HEK293 (cell line): ENCODE data around the gene ABCC11.

Experiments used
- BCL6B ChIP-seq: fragments of 450-650 bp; formaldehyde crosslinking; IDR thresholded peaks from 2 replicates; pipeline ENCODE4 v1.5.1; 2017; ENCODE audit warnings: missing biosample characterization, missing genetic modification characterization
- GLIS2 ChIP-seq: fragments of 450-650 bp; formaldehyde crosslinking; IDR thresholded peaks from 2 replicates; pipeline ENCODE4 v1.5.1; 2016; ENCODE audit warnings: missing biosample characterization, missing genetic modification characterization
- OVOL3 ChIP-seq: fragments of 450-650 bp; formaldehyde crosslinking; IDR thresholded peaks from 2 replicates; pipeline ENCODE4 v1.5.1; 2016; ENCODE audit warnings: missing biosample characterization, missing genetic modification characterization
- PATZ1 ChIP-seq: fragments of 450-650 bp; formaldehyde crosslinking; IDR thresholded peaks from 2 replicates; pipeline ENCODE4 v1.5.1; 2016; ENCODE audit warnings: missing biosample characterization, missing genetic modification characterization
- ZBTB17 ChIP-seq: fragments of 450-650 bp; formaldehyde crosslinking; IDR thresholded peaks from 2 replicates; pipeline ENCODE4 v1.5.1; 2016; ENCODE audit warnings: missing biosample characterization, missing genetic modification characterization
- ZEB2 ChIP-seq: fragments of 450-650 bp; formaldehyde crosslinking; IDR thresholded peaks from 2 replicates; pipeline ENCODE4 v1.5.1; 2016; ENCODE audit warnings: missing biosample characterization, missing genetic modification characterization
- ZFHX2 ChIP-seq: fragments of 450-650 bp; formaldehyde crosslinking; conservative IDR thresholded peaks from 2 replicates; pipeline ENCODE4 v1.5.1; 2016; ENCODE audit warnings: missing biosample characterization, missing genetic modification characterization
- ZFP3 ChIP-seq: fragments of 450-650 bp; formaldehyde crosslinking; IDR thresholded peaks from 2 replicates; pipeline ENCODE4 v1.5.1; 2016; ENCODE audit warnings: low read depth, missing biosample characterization, missing genetic modification characterization
- ZIC2 ChIP-seq: fragments of 450-650 bp; formaldehyde crosslinking; IDR thresholded peaks from 2 replicates; pipeline ENCODE4 v1.5.1; 2016; ENCODE audit warnings: missing biosample characterization, missing genetic modification characterization
- ZNF211 ChIP-seq: fragments of 450-650 bp; formaldehyde crosslinking; IDR thresholded peaks from 2 replicates; pipeline ENCODE4 v1.5.1; 2016; ENCODE audit warnings: low read depth, missing biosample characterization, missing genetic modification characterization
- ZNF335 ChIP-seq: fragments of 450-650 bp; formaldehyde crosslinking; conservative IDR thresholded peaks from 2 replicates; pipeline ENCODE4 v1.5.1; 2016; ENCODE audit warnings: missing biosample characterization, missing genetic modification characterization
- ZNF501 ChIP-seq: fragments of 450-650 bp; formaldehyde crosslinking; IDR thresholded peaks from 2 replicates; pipeline ENCODE4 v1.5.1; 2016; ENCODE audit warnings: missing biosample characterization, missing genetic modification characterization
- ZNF610 ChIP-seq: fragments of 450-650 bp; formaldehyde crosslinking; IDR thresholded peaks from 2 replicates; pipeline ENCODE4 v1.5.1; 2016; ENCODE audit warnings: missing biosample characterization, missing genetic modification characterization, borderline replicate concordance
- ZXDB ChIP-seq: fragments of 450-650 bp; formaldehyde crosslinking; IDR thresholded peaks from 2 replicates; pipeline ENCODE4 v1.5.1; 2016; ENCODE audit warnings: missing biosample characterization, missing genetic modification characterization
- TF ChIP-seq, protein P1 (sequence below): fragments of 450-650 bp; formaldehyde crosslinking; IDR thresholded peaks from 2 replicates; pipeline ENCODE4 v1.5.1; 2016; ENCODE audit warnings: missing biosample characterization, missing genetic modification characterization
- TF ChIP-seq, protein P2 (sequence below): fragments of 450-650 bp; formaldehyde crosslinking; conservative IDR thresholded peaks from 2 replicates; pipeline ENCODE4 v1.5.1; 2016; ENCODE audit warnings: low read depth, missing biosample characterization, missing genetic modification characterization
- TF ChIP-seq, protein P3 (sequence below): fragments of 450-650 bp; formaldehyde crosslinking; IDR thresholded peaks from 2 replicates; pipeline ENCODE4 v1.5.1; 2017; ENCODE audit warnings: missing biosample characterization, missing genetic modification characterization
- TF ChIP-seq, protein P4 (sequence below): fragments of 450-650 bp; formaldehyde crosslinking; optimal IDR thresholded peaks from 2 replicates; pipeline ENCODE3; 2016; ENCODE audit warnings: missing biosample characterization, mild to moderate bottlenecking, missing genetic modification characterization
- TF ChIP-seq, protein P5 (sequence below): fragments of 450-650 bp; formaldehyde crosslinking; IDR thresholded peaks from 2 replicates; pipeline ENCODE4 v1.5.1; 2016; ENCODE audit warnings: missing biosample characterization, missing genetic modification characterization, borderline replicate concordance
- TF ChIP-seq, protein P6 (sequence below): fragments of 450-650 bp; formaldehyde crosslinking; IDR thresholded peaks from 2 replicates; pipeline ENCODE4 v1.5.1; 2016; ENCODE audit warnings: missing biosample characterization, missing genetic modification characterization

Gene ABCC11

DNA sequence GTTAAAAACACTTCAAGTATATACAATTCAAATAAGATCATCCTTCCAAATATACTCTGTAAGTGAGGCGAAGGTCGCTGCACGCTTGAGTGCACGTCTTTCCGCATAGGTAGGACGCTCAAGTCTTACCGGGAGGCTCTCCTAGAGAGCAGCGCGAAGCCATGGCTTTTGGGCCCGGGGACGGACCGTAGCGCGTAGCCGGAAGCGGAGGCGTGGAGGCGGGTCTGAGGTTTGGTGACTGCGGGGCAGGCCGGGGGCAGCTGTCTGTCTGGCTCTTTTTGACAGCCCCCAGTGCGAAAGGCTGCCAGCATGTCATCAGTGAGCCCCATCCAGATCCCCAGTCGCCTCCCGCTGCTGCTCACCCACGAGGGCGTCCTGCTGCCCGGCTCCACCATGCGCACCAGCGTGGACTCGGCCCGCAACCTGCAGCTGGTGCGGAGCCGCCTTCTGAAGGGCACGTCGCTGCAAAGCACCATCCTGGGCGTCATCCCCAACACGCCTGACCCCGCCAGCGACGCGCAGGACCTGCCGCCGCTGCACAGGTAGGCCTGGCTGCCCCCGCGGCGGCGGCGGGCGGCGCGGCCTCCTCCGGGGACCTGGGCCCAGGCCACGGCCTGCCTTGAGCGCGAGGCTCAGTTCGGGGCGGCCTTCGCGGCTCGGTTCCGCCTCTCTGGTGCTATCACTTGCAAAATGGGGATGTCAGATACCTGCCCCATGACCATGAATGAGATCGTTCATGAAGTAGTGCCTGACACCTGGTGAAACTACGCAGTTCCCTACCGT is 3.1 kb downstream of the ABCC11 start, which contains the start of gene LONP2 (continued):
- TF ChIP-seq, protein P1, sequence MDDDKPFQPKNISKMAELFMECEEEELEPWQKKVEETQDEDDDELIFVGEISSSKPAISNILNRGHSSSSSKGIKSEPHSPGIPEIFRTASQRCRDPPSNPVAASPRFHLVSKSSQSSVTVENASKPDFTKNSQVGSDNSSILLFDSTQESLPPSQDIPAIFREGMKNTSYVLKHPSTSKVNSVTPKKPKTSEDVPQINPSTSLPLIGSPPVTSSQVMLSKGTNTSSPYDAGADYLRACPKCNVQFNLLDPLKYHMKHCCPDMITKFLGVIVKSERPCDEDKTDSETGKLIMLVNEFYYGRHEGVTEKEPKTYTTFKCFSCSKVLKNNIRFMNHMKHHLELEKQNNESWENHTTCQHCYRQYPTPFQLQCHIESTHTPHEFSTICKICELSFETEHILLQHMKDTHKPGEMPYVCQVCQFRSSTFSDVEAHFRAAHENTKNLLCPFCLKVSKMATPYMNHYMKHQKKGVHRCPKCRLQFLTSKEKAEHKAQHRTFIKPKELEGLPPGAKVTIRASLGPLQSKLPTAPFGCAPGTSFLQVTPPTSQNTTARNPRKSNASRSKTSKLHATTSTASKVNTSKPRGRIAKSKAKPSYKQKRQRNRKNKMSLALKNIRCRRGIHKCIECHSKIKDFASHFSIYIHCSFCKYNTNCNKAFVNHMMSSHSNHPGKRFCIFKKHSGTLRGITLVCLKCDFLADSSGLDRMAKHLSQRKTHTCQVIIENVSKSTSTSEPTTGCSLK (tag by site-specific recombination): no peak
- TF ChIP-seq ZIC2 (tag by site-specific recombination): peak; percentile 83
- no peak for TF ChIP-seq ZNF501
- 0 out of 2 replicates have a peak, but pooled peaks have one; percentile 66 for TF ChIP-seq ZNF610
- TF ChIP-seq ZFP3: 0 out of 2 replicates have a peak, but pooled peaks have one; percentile 45
- peak; percentile 90 for TF ChIP-seq BCL6B (tag by site-specific recombination)
- TF ChIP-seq, protein P2, sequence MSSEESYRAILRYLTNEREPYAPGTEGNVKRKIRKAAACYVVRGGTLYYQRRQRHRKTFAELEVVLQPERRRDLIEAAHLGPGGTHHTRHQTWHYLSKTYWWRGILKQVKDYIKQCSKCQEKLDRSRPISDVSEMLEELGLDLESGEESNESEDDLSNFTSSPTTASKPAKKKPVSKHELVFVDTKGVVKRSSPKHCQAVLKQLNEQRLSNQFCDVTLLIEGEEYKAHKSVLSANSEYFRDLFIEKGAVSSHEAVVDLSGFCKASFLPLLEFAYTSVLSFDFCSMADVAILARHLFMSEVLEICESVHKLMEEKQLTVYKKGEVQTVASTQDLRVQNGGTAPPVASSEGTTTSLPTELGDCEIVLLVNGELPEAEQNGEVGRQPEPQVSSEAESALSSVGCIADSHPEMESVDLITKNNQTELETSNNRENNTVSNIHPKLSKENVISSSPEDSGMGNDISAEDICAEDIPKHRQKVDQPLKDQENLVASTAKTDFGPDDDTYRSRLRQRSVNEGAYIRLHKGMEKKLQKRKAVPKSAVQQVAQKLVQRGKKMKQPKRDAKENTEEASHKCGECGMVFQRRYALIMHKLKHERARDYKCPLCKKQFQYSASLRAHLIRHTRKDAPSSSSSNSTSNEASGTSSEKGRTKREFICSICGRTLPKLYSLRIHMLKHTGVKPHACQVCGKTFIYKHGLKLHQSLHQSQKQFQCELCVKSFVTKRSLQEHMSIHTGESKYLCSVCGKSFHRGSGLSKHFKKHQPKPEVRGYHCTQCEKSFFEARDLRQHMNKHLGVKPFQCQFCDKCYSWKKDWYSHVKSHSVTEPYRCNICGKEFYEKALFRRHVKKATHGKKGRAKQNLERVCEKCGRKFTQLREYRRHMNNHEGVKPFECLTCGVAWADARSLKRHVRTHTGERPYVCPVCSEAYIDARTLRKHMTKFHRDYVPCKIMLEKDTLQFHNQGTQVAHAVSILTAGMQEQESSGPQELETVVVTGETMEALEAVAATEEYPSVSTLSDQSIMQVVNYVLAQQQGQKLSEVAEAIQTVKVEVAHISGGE: peak; percentile 76
- no peak for TF ChIP-seq OVOL3 (tag by site-specific recombination)
- TF ChIP-seq, protein P3, sequence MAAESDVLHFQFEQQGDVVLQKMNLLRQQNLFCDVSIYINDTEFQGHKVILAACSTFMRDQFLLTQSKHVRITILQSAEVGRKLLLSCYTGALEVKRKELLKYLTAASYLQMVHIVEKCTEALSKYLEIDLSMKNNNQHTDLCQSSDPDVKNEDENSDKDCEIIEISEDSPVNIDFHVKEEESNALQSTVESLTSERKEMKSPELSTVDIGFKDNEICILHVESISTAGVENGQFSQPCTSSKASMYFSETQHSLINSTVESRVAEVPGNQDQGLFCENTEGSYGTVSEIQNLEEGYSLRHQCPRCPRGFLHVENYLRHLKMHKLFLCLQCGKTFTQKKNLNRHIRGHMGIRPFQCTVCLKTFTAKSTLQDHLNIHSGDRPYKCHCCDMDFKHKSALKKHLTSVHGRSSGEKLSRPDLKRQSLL (tag by site-specific recombination): no peak
- peak; percentile 93 for TF ChIP-seq PATZ1 (tag by site-specific recombination)
- TF ChIP-seq ZNF211 (tag by site-specific recombination): no peak
- peak; percentile 80 for TF ChIP-seq ZXDB (tag by site-specific recombination)
- peak; percentile 48 for TF ChIP-seq ZNF335 (tag by site-specific recombination)
- TF ChIP-seq, protein P4, sequence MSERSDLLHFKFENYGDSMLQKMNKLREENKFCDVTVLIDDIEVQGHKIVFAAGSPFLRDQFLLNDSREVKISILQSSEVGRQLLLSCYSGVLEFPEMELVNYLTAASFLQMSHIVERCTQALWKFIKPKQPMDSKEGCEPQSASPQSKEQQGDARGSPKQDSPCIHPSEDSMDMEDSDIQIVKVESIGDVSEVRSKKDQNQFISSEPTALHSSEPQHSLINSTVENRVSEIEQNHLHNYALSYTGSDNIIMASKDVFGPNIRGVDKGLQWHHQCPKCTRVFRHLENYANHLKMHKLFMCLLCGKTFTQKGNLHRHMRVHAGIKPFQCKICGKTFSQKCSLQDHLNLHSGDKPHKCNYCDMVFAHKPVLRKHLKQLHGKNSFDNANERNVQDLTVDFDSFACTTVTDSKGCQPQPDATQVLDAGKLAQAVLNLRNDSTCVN (tag by site-specific recombination): peak; percentile 67
- TF ChIP-seq, protein P5, sequence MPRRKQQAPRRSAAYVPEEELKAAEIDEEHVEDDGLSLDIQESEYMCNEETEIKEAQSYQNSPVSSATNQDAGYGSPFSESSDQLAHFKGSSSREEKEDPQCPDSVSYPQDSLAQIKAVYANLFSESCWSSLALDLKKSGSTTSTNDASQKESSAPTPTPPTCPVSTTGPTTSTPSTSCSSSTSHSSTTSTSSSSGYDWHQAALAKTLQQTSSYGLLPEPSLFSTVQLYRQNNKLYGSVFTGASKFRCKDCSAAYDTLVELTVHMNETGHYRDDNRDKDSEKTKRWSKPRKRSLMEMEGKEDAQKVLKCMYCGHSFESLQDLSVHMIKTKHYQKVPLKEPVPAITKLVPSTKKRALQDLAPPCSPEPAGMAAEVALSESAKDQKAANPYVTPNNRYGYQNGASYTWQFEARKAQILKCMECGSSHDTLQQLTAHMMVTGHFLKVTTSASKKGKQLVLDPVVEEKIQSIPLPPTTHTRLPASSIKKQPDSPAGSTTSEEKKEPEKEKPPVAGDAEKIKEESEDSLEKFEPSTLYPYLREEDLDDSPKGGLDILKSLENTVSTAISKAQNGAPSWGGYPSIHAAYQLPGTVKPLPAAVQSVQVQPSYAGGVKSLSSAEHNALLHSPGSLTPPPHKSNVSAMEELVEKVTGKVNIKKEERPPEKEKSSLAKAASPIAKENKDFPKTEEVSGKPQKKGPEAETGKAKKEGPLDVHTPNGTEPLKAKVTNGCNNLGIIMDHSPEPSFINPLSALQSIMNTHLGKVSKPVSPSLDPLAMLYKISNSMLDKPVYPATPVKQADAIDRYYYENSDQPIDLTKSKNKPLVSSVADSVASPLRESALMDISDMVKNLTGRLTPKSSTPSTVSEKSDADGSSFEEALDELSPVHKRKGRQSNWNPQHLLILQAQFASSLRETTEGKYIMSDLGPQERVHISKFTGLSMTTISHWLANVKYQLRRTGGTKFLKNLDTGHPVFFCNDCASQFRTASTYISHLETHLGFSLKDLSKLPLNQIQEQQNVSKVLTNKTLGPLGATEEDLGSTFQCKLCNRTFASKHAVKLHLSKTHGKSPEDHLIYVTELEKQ (tag by site-specific recombination): peak; percentile 35; the same call in 1 of the 2 replicates
- peak; percentile 58 for TF ChIP-seq ZBTB17 (tag by site-specific recombination)
- TF ChIP-seq, protein P6, sequence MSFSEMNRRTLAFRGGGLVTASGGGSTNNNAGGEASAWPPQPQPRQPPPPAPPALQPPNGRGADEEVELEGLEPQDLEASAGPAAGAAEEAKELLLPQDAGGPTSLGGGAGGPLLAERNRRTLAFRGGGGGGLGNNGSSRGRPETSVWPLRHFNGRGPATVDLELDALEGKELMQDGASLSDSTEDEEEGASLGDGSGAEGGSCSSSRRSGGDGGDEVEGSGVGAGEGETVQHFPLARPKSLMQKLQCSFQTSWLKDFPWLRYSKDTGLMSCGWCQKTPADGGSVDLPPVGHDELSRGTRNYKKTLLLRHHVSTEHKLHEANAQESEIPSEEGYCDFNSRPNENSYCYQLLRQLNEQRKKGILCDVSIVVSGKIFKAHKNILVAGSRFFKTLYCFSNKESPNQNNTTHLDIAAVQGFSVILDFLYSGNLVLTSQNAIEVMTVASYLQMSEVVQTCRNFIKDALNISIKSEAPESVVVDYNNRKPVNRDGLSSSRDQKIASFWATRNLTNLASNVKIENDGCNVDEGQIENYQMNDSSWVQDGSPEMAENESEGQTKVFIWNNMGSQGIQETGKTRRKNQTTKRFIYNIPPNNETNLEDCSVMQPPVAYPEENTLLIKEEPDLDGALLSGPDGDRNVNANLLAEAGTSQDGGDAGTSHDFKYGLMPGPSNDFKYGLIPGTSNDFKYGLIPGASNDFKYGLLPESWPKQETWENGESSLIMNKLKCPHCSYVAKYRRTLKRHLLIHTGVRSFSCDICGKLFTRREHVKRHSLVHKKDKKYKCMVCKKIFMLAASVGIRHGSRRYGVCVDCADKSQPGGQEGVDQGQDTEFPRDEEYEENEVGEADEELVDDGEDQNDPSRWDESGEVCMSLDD: no peak
- peak; percentile 80 for TF ChIP-seq ZEB2 (tag by site-specific recombination)
- TF ChIP-seq ZFHX2 (tag by site-specific recombination): peak; percentile 89
- TF ChIP-seq GLIS2 (tag by site-specific recombination): peak; percentile 67
